Epithelial cell of prostate (primary cell): Measurements from ENCODE around the gene ASTN1.

ENCODE experiments used
- DNase-seq: peaks from one replicate; pipeline ENCODE4 v3.0.0-alpha.2; 2011; ENCODE audit warnings: low read depth, low spot score
- H3K27ac ChIP-seq: fragments of 450-650 bp; 2 replicates; pipeline ENCODE4 v1.5.1; 2017; ENCODE audit warnings: mild to moderate bottlenecking

Gene ASTN1

DNA sequence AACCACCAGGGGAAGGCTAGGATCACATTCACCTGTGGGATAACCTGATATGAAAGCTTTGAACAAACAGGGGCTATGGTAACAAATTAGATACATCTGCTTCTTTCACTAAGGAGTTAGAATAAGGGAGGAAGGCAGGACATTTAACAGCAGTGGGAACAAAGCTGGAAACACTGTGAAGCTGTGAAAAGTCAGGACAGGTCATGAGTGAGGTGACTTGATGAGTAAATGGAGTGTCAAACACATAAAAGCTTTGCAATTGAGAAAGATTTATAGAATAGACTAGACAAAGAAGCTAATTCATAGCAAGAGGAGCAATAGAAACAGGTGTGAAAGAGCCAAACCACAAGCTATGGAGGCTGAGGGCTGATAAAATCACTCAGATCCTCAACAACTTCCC, 110.0 kb downstream of the ASTN1 start:
- no peak overlapping the region for H3K27ac ChIP-seq
- DNase-seq = no peak

DNA sequence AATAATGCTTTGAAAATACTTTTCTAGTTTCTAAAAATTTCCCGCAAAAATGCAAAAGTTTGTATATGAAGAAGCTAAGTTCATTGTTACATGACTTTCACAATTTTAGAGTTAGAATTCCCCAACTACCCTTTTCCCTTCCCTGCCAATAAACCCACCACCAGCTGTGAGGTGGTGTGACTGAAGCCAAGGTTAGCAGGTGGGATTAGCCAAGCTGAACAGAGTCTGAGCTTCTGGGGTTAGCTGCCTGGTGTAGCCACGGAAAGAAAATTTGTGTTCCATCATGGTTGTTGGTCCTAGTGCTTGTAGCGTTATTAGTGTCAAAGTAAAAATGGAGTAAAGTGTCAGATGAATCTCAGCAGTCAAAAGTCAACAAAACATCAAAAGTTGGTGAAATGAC, 110.9 kb downstream of the ASTN1 start:
- H3K27ac ChIP-seq = no peak overlapping the region
- DNase-seq = no peak

- no peak for DNase-seq
- H3K27ac ChIP-seq = no peak overlapping the region
These were observed 116.0 kb downstream of the ASTN1 start for GRCh38 chr1:177048314-177049069.

- DNase-seq = no peak
- no peak overlapping the region for H3K27ac ChIP-seq
These were observed 119.4 kb downstream of the ASTN1 start for GRCh38 chr1:177045151-177045550.

- DNase-seq = no peak
- H3K27ac ChIP-seq = no peak overlapping the region
These were observed 120.1 kb downstream of the ASTN1 start for GRCh38 chr1:177044390-177044789.

GRCh38 chr1:177043597-177043996, 120.9 kb downstream of the ASTN1 start:
- H3K27ac ChIP-seq = no peak overlapping the region
- no peak for DNase-seq

DNA sequence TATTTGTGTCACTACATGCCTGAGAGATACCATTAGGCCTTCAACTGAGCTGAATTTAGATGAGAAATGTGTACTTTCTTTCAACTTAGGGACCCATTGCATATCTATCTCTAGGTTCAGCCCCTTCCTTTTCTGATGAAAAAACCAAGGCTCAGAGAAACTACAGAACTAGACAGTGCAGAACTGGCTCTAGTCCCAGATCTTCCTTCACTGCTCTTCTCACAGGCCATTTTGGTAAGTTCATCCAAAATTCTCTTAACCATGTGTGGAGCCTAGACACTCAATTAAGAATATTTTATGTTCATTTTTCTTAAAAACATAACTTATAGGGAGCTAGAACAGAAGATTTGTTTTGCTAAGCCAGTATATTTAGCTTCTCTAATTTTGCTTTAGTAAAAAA, 128.9 kb downstream of the ASTN1 start:
- no peak overlapping the region for H3K27ac ChIP-seq
- DNase-seq = no peak

- DNase-seq = no peak
- H3K27ac ChIP-seq = no peak overlapping the region
These were observed 130.9 kb downstream of the ASTN1 start for GRCh38 chr1:177033628-177034027.

- no peak overlapping the region for H3K27ac ChIP-seq
- no peak for DNase-seq
These were observed 132.1 kb downstream of the ASTN1 start for GRCh38 chr1:177032434-177032833.

- H3K27ac ChIP-seq = no peak overlapping the region
- no peak for DNase-seq
These were observed 139.9 kb downstream of the ASTN1 start for GRCh38 chr1:177024623-177025022.

DNA sequence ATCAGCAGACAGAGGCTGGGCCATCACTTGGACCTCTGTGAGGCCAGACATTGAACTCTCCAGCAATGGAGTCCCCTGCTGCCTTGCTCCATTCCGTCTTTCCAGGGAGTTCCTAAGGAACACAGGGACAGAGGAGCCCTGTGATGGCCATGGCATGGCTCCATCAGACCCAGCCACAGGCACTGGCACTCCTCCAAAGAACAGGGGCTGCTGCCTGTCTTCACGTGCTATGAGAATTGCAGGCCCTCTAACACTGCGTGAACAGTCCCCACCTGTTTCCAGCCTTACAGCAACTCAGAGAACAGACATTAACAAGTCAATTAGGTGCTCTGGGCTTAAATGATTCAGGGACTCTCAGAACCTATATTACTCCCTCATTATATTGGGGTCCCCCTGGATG, 140.8 kb downstream of the ASTN1 start:
- H3K27ac ChIP-seq = no peak overlapping the region
- no peak for DNase-seq

DNA sequence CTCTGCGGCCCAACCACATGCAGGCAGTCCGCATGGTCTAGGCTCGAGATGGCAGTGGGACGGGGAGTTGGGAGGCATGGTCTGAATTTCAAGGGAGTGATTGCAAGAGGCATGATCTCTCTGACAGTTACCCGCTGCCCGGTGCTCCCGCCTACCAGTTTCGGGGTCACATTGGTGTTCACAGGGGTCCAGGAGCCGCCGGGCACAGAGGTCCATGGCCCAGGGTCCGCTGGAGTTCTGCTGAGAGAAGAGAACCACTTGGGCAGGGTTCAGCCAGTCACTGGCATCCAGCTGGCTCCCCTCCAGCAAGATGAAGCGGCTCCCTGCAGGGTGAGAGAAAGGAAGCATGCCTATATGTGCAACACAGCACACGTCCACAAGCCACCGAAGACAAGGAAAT, 141.3 kb downstream of the ASTN1 start:
- DNase-seq = no peak
- H3K27ac ChIP-seq = no peak overlapping the region

DNA sequence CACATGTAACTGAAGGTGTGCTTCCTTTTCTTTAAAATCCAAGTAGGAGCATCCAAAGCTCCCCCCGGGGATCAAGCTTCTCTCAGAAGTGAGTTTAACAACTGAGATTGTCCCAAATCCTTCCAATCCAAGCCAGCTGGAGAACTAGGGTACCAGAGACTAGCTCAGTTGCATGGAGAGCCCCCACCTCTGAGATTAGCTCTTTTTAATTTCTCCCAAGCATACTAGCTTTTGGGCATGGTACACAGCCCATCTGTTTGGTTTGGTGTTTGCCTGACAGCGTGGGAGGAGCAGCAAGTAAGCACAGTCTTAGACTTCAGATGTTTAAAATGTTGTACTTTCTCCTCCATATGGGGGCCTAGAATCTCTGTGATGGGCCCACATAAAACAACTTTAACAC, 142.8 kb downstream of the ASTN1 start:
- no peak overlapping the region for H3K27ac ChIP-seq
- DNase-seq = no peak

DNA sequence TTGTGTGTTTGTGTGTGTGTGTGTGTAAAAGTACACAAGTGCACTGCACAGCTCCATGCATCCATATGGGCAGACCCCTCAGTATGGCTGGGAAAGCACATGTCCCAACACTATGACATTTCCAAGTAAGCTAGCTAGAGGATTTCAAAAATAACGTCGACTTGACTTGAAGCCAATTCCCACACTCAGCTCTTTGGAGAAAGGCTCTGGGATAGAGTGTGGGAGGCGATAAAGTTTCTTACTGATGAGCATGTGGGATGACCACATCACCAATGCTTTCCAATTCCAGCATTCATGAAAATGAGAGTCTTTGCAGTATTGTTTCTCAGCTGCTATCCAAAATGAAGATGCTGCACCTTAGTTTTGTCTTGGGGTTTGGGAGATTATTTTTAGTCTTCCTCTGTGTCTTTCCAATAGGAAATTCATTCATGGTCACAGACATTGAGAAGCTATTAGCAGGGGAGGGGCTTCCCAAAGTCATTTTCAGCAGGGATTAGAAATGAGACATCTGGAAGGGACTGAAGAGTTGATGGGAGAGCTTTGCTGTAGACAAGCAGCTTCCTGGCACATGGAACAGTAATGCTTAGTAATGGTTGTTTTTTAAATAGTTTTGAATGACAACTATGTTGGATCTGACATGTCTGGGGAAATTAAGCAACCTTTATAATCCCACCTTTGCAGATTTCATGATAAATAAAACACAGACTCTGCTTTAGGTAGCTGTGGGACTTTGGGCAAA, 143.5 kb downstream of the ASTN1 start:
- H3K27ac ChIP-seq = no peak overlapping the region
- DNase-seq = no peak

- no peak for DNase-seq
- H3K27ac ChIP-seq = no peak overlapping the region
These were observed 147.1 kb downstream of the ASTN1 start for GRCh38 chr1:177017287-177017852.

DNA sequence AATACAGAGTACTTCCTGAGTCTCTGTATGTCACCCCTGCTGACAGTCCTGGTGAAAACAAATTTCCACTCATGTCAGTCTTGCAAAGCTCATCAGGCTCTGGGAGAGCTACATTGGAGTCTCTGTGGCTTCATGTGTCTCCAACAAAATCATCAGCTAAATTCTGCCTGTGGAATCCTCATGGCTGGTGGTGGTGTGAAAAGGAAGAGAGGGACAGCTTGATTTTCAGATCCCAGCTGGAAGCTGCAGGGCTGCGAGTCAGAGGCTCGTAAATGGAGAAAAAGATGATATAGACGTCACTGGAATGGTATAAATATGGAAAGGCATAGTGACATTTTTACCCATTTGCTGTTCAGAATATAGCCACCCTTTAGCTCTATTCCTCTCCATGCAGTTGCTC, 150.2 kb downstream of the ASTN1 start:
- DNase-seq = no peak
- H3K27ac ChIP-seq = no peak overlapping the region

GRCh38 chr1:177012342-177012925, 152.1 kb downstream of the ASTN1 start:
- no peak overlapping the region for H3K27ac ChIP-seq
- no peak for DNase-seq

- H3K27ac ChIP-seq = no peak overlapping the region
These were observed 153.0 kb downstream of the ASTN1 start for GRCh38 chr1:177011508-177011907.

GRCh38 chr1:177010211-177010825, 154.2 kb downstream of the ASTN1 start:
- no peak overlapping the region for H3K27ac ChIP-seq
- no peak for DNase-seq

More at GRCh38 chr1:177011508-177011907, 153.0 kb downstream of the ASTN1 start:
- no peak for DNase-seq

DNA sequence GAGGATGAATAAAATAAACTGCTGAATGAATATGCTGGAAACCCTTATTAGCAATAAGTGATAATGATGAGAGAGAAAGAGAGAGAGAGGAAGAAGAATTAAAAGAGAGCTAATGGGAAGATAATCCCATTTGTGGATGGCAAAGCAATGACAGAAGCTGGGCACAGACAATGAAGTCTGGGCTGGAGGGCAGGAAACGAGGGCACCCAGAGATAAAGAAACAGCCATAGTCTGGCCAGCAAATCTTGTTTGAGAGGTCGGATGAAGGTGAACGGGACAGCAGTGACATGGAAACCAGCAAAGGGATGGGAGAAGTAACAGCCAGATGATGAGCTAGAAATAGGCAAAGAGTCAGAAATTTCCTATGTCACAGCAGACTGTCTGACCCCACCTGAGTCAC, 155.9 kb downstream of the ASTN1 start:
- no peak overlapping the region for H3K27ac ChIP-seq
- DNase-seq = no peak
